PC-3 (cell line): Measurements from ENCODE around the gene SEMA4C.

Experiments used
- CTCF ChIP-seq: fragments of 300-600 bp; sonication (generic); conservative IDR thresholded peaks from 2 replicates; pipeline ENCODE4 v1.5.1; 2017; ENCODE audit warnings: antibody characterized with exemption, low read depth, mild to moderate bottlenecking, low read length
- EZH2 ChIP-seq: fragments of 300-600 bp; sonication (generic); IDR thresholded peaks from one replicate; pipeline ENCODE4 v1.6.1; 2017; ENCODE audit warnings: antibody characterized with exemption, mild to moderate bottlenecking, low read length; ENCODE audit not compliant: unreplicated experiment

- TF ChIP-seq CTCF (no peak), EZH2 (no peak)
These were observed 39.7 kb upstream of the SEMA4C start for GRCh38 chr2:96909611-96910021.
